Hair follicle dermal papilla cell (primary cell): ENCODE results near the gene SNTB2. TPM values are rescaled to one million over a fixed set of nuclear protein-coding genes. Genes with fewer than 3 reads are reported as not detected.

Experiments
- small RNA-seq: library from RNA; depleted of rRNA; stranded (forward); fragments of <200 nt; gene quantifications from one replicate; pipeline ENCODE3, GENCODE V24; 2012
- total RNA-seq: library from RNA; depleted of rRNA; stranded (reverse); fragments of >200 nt; gene quantifications from 2 replicates; pipeline ENCODE4 v1.2.3, GENCODE V29; 2012

The SNTB2 gene
- total RNA-seq = 76.9 and 98.7 TPM in 2 replicates

GRCh38 chr16:69186642-69187445 is at the start of gene SNTB2:
SNTB2 (plus strand) TSS chr16:69187164; CDS start chr16:69187167, 3 bp downstream.

GRCh38 chr16:69310653-69311532 is 123.9 kb downstream of the SNTB2 start, which contains the start of gene VPS4A:
VPS4A (plus strand) TSS chr16:69311350; CDS start chr16:69311512, 162 bp downstream.

DNA sequence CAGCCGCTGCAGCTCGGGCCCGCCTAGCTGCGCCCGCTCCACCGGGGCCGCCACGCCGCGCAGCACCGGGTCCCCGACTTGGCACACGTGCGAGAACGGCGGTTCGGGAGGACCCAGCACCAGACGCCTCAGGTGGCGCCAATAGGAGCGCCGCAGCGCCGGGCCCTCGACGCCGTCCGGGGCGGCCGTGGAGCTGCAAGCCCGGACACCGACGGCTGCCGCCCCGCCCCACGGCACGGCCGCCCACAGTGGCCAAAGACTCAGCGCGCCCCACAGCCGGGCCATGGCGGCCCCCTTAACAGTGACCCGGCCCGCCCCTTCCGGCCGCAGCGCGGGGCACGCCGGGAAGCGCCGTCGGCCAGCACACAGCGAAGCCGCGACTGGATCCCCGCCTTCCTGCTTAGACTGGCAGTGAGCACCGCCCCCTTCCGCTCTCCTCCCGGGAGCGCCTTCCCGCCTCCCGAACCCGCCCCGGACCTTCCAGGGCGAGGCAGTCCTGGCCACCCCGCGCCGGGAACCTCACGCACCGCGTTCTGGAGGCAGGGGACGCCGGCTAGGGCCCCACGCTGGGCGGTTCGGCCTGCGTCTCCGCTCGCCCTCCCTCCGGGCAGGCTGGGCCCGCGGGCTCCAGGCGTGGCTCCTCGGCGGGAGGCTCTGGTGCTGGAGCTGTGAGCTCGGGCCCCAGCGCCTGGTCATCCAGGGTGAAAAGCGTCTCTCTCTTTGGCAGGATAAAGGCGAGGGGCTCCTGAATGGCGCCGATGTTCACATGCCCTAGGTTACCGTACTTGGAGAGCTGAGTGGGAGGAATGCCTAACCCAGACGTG is 143.5 kb downstream of the SNTB2 start, which contains the start of gene PDF:
Gene PDF (minus strand): TSS at position 303 of the 824 bp plus-strand sequence. CDS start 18 bp downstream, at position 285.

DNA sequence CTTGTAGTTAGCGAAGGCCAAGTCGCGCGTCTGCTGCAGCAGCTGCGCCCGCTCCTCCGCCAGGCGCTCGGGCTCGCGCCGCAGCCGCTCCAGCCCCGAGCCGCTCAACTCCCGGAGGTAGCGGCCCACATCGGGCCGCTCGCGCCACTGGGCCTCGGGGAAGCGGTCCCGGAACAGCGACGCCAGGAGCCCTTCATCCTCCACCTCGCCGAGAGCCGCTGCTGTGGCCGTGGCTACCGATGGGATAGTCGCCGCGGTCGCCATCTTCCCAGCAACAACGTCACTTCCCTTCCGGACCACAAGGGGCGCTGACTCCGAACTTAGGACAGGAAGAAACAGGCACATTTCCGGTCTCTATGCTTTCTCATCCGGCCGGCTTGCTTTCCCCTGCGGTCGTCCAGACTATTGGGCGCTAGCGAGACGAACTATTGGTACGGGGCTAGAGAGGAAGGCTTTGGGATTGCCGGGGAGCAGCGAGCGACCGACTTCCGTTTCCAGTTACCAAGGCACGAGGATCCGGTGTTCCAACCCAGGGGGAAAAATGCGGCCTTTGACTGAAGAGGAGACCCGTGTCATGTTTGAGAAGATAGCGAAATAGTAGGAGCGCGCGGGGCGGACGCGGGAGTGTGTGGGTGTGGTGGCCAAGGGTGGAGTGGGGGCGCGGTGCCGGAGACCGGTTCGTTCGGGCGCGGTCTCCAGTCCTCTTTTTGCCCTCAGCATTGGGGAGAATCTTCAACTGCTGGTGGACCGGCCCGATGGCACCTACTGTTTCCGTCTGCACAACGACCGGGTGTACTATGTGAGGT is 152.5 kb downstream of the SNTB2 start, which contains the start of the genes COG8 and NIP7:
Gene COG8 (minus strand): TSS at position 276 of the 806 bp plus-strand sequence. CDS start 12 bp downstream, at position 264.
Gene NIP7 (plus strand): TSS at position 484 of the 806 bp plus-strand sequence. CDS start 58 bp downstream, at position 542.

GRCh38 chr16:69351309-69352027 is 164.5 kb downstream of the SNTB2 start, which contains the start of gene TMED6:
TMED6 (minus strand) TSS chr16:69351786; CDS start chr16:69351753, 33 bp downstream.

Small RNAs within 50 kb of the gene (small RNA-seq; reads per million reads assigned to genes)
- gene RF00019 = not detected
- 1.6 reads per million, percentile 38 among the genes with 10 or more reads in this experiment for gene RNU6-22P

Other genes starting within 250 kb of the SNTB2 start
- gene HAS3, start 81.5 kb upstream of the SNTB2 start, total RNA-seq = 0.49 and 2.4 TPM in 2 replicates
- gene CHTF8, start 54.6 kb upstream of the SNTB2 start, total RNA-seq = 60.7 and 67.2 TPM in 2 replicates
- 23.6 and 27.7 TPM in 2 replicates for gene UTP4, start 54.5 kb upstream of the SNTB2 start, total RNA-seq
- 37.2 and 37.3 TPM in 2 replicates for gene VPS4A, start 124.2 kb downstream of the SNTB2 start, total RNA-seq
- 11.2 and 12.4 TPM in 2 replicates for gene PDF, start 143.4 kb downstream of the SNTB2 start, total RNA-seq
- gene COG8, start 152.4 kb downstream of the SNTB2 start, total RNA-seq = 47.4 and 51.8 TPM in 2 replicates
- 22.1 and 23.9 TPM in 2 replicates for gene NIP7, start 152.6 kb downstream of the SNTB2 start, total RNA-seq
- not detected in 2 replicates for gene TMED6, start 164.6 kb downstream of the SNTB2 start, total RNA-seq
- 13.1 and 15.7 TPM in 2 replicates for gene TERF2, start 198.8 kb downstream of the SNTB2 start, total RNA-seq
- gene CYB5B, start 237.5 kb downstream of the SNTB2 start, total RNA-seq = 66.4 and 83.5 TPM in 2 replicates